SK-N-SH treated with all-trans-retinoic acid at 6 μM for 48 hours (cell line): Measurements from ENCODE around the gene LAPTM5.

Experiments
- ATAC-seq: fragments of 200-7000 bp; cut with Tn5 transposase; 3 replicates; pipeline ENCODE4 v1.9.1; 2020; ENCODE audit warnings: mild to moderate bottlenecking, moderate library complexity
- ARNTL ChIP-seq: fragments of 450-650 bp; formaldehyde crosslinking; IDR thresholded peaks from 2 replicates; pipeline ENCODE4 v1.5.0; 2020; ENCODE audit warnings: low read depth, mild to moderate bottlenecking, moderate library complexity, borderline replicate concordance
- BACH2 ChIP-seq: fragments of 250-450 bp; sonication (Bioruptor Pico); IDR thresholded peaks from 2 replicates; pipeline ENCODE4 v1.9.0; 2021; ENCODE audit warnings: mild to moderate bottlenecking, borderline replicate concordance
- CREB5 ChIP-seq: fragments of 250-450 bp; sonication (Bioruptor Pico); IDR thresholded peaks from 2 replicates; pipeline ENCODE4 v1.5.1; 2020; ENCODE audit warnings: low read depth, mild to moderate bottlenecking, moderate library complexity
- CSRNP3 ChIP-seq: fragments of 250-450 bp; sonication (Bioruptor Pico); IDR thresholded peaks from 2 replicates; pipeline ENCODE4 v1.5.1; 2021; ENCODE audit warnings: mild to moderate bottlenecking, moderate library complexity
- ESRRG ChIP-seq: fragments of 250-450 bp; sonication (Bioruptor Pico); IDR thresholded peaks from 2 replicates; pipeline ENCODE4 v1.6.1; 2021; ENCODE audit warnings: mild to moderate bottlenecking
- GLIS3 ChIP-seq: fragments of 250-450 bp; sonication (Bioruptor Pico); IDR thresholded peaks from 2 replicates; pipeline ENCODE4 v1.5.0; 2020; ENCODE audit warnings: mild to moderate bottlenecking, moderate library complexity
- ISL1 ChIP-seq: fragments of 250-450 bp; sonication (Bioruptor Pico); IDR thresholded peaks from 2 replicates; pipeline ENCODE4 v2.1.2; 2022; ENCODE audit warnings: mild to moderate bottlenecking, moderate library complexity
- OSR1 ChIP-seq: fragments of 250-450 bp; sonication (Bioruptor Pico); IDR thresholded peaks from 2 replicates; pipeline ENCODE4 v1.8.0; 2022; ENCODE audit warnings: moderate library complexity, mild to moderate bottlenecking, inconsistent platforms
- PATZ1 ChIP-seq: fragments of 250-450 bp; sonication (Bioruptor Pico); IDR thresholded peaks from 2 replicates; pipeline ENCODE4 v1.8.0; 2020; ENCODE audit warnings: mild to moderate bottlenecking, moderate library complexity, borderline replicate concordance
- POU6F1 ChIP-seq: fragments of 250-450 bp; sonication (Bioruptor Pico); IDR thresholded peaks from 2 replicates; pipeline ENCODE4 v1.8.0; 2021; ENCODE audit warnings: low read depth, mild to moderate bottlenecking, moderate library complexity, borderline replicate concordance
- PPARA ChIP-seq: fragments of 250-450 bp; sonication (Bioruptor Pico); IDR thresholded peaks from 2 replicates; pipeline ENCODE4 v1.5.0; 2020; ENCODE audit warnings: mild to moderate bottlenecking, borderline replicate concordance
- RARB ChIP-seq: fragments of 250-450 bp; sonication (Bioruptor Pico); IDR thresholded peaks from 2 replicates; pipeline ENCODE4 v1.8.0; 2021; ENCODE audit warnings: mild to moderate bottlenecking, moderate library complexity
- SNAI2 ChIP-seq: fragments of 250-450 bp; sonication (Bioruptor Pico); IDR thresholded peaks from 2 replicates; pipeline ENCODE4 v1.5.0; 2020; ENCODE audit warnings: mild to moderate bottlenecking, moderate library complexity
- TOX ChIP-seq: fragments of 250-450 bp; sonication (Bioruptor Pico); IDR thresholded peaks from 2 replicates; pipeline ENCODE4 v1.8.0; 2021; ENCODE audit warnings: mild to moderate bottlenecking, moderate library complexity, borderline replicate concordance
- TSHZ2 ChIP-seq: fragments of 250-450 bp; sonication (Bioruptor Pico); IDR thresholded peaks from 2 replicates; pipeline ENCODE4 v1.5.0; 2020; ENCODE audit warnings: mild to moderate bottlenecking, moderate library complexity
- ZC3H10 ChIP-seq: fragments of 250-450 bp; sonication (Bioruptor Pico); IDR thresholded peaks from 2 replicates; pipeline ENCODE4 v1.5.1; 2021; ENCODE audit warnings: mild to moderate bottlenecking, moderate library complexity
- ZFP3 ChIP-seq: fragments of 250-450 bp; sonication (Bioruptor Pico); IDR thresholded peaks from 2 replicates; pipeline ENCODE4 v1.5.0; 2020; ENCODE audit warnings: mild to moderate bottlenecking, moderate library complexity
- ZFP30 ChIP-seq: fragments of 450-650 bp; formaldehyde crosslinking; IDR thresholded peaks from 2 replicates; pipeline ENCODE4 v1.5.0; 2022; ENCODE audit warnings: mild to moderate bottlenecking, moderate library complexity
- ZNF565 ChIP-seq: fragments of 450-650 bp; formaldehyde crosslinking; conservative IDR thresholded peaks from 2 replicates; pipeline ENCODE4 v1.5.0; 2020; ENCODE audit warnings: low read depth, mild to moderate bottlenecking, moderate library complexity
- ZNF70 ChIP-seq: fragments of 450-650 bp; formaldehyde crosslinking; IDR thresholded peaks from 2 replicates; pipeline ENCODE4 v1.5.0; 2020; ENCODE audit warnings: mild to moderate bottlenecking, moderate library complexity
- ZNF8 ChIP-seq: fragments of 450-650 bp; formaldehyde crosslinking; IDR thresholded peaks from 2 replicates; pipeline ENCODE4 v1.5.0; 2020; ENCODE audit warnings: mild to moderate bottlenecking, moderate library complexity

The LAPTM5 gene

GRCh38 chr1:30771005-30771404, 13.4 kb upstream of the LAPTM5 start:
- no peak for ATAC-seq
- TF ChIP-seq TSHZ2 (CRISPR knock-in tag) (no peak), POU6F1 (CRISPR knock-in tag) (no peak), ZNF70 (CRISPR knock-in tag) (no peak), RARB (CRISPR knock-in tag) (no peak), ESRRG (no peak), TOX (CRISPR knock-in tag) (no peak), GLIS3 (CRISPR knock-in tag) (no peak), SNAI2 (CRISPR knock-in tag) (no peak), ISL1 (CRISPR knock-in tag) (no peak), ZC3H10 (CRISPR knock-in tag) (no peak)

GRCh38 chr1:30770150-30770549, 12.6 kb upstream of the LAPTM5 start:
- ATAC-seq: no peak
- no peak for TF ChIP-seq POU6F1 (CRISPR knock-in tag)
- no peak for TF ChIP-seq ARNTL (CRISPR knock-in tag)
- no peak for TF ChIP-seq PATZ1 (CRISPR knock-in tag)
- TF ChIP-seq ISL1 (CRISPR knock-in tag): no peak
- no peak for TF ChIP-seq SNAI2 (CRISPR knock-in tag)
- no peak for TF ChIP-seq OSR1
- TF ChIP-seq TOX (CRISPR knock-in tag): no peak
- TF ChIP-seq ZFP30 (CRISPR knock-in tag): no peak
- no peak for TF ChIP-seq PPARA
- TF ChIP-seq TSHZ2 (CRISPR knock-in tag): no peak
- TF ChIP-seq ZNF565 (CRISPR knock-in tag): no peak
- no peak for TF ChIP-seq CREB5 (CRISPR knock-in tag)
- no peak for TF ChIP-seq ZNF70 (CRISPR knock-in tag)
- TF ChIP-seq CSRNP3 (CRISPR knock-in tag): no peak
- TF ChIP-seq ZFP3 (CRISPR knock-in tag): no peak
- TF ChIP-seq ESRRG: no peak
- TF ChIP-seq ZNF8: no peak
- no peak for TF ChIP-seq BACH2 (CRISPR knock-in tag)
- TF ChIP-seq, all 23 proteins: peak for 0
